SK-N-SH treated with all-trans-retinoic acid at 6 μM for 48 hours (cell line): Measurements from ENCODE around the gene TRABD2A.

ENCODE experiments used
- BACH2 ChIP-seq: fragments of 250-450 bp; sonication (Bioruptor Pico); IDR thresholded peaks from 2 replicates; pipeline ENCODE4 v1.9.0; 2021; ENCODE audit warnings: mild to moderate bottlenecking, borderline replicate concordance
- CREB5 ChIP-seq: fragments of 250-450 bp; sonication (Bioruptor Pico); IDR thresholded peaks from 2 replicates; pipeline ENCODE4 v1.5.1; 2020; ENCODE audit warnings: low read depth, mild to moderate bottlenecking, moderate library complexity
- ESRRG ChIP-seq: fragments of 250-450 bp; sonication (Bioruptor Pico); IDR thresholded peaks from 2 replicates; pipeline ENCODE4 v1.6.1; 2021; ENCODE audit warnings: mild to moderate bottlenecking
- ISL1 ChIP-seq: fragments of 250-450 bp; sonication (Bioruptor Pico); IDR thresholded peaks from 2 replicates; pipeline ENCODE4 v2.1.2; 2022; ENCODE audit warnings: mild to moderate bottlenecking, moderate library complexity
- OSR1 ChIP-seq: fragments of 250-450 bp; sonication (Bioruptor Pico); IDR thresholded peaks from 2 replicates; pipeline ENCODE4 v1.8.0; 2022; ENCODE audit warnings: moderate library complexity, mild to moderate bottlenecking, inconsistent platforms
- PATZ1 ChIP-seq: fragments of 250-450 bp; sonication (Bioruptor Pico); IDR thresholded peaks from 2 replicates; pipeline ENCODE4 v1.8.0; 2020; ENCODE audit warnings: mild to moderate bottlenecking, moderate library complexity, borderline replicate concordance
- POU6F1 ChIP-seq: fragments of 250-450 bp; sonication (Bioruptor Pico); IDR thresholded peaks from 2 replicates; pipeline ENCODE4 v1.8.0; 2021; ENCODE audit warnings: low read depth, mild to moderate bottlenecking, moderate library complexity, borderline replicate concordance
- PPARA ChIP-seq: fragments of 250-450 bp; sonication (Bioruptor Pico); IDR thresholded peaks from 2 replicates; pipeline ENCODE4 v1.5.0; 2020; ENCODE audit warnings: mild to moderate bottlenecking, borderline replicate concordance
- RARB ChIP-seq: fragments of 250-450 bp; sonication (Bioruptor Pico); IDR thresholded peaks from 2 replicates; pipeline ENCODE4 v1.8.0; 2021; ENCODE audit warnings: mild to moderate bottlenecking, moderate library complexity
- TCF4 ChIP-seq: fragments of 250-450 bp; sonication (Bioruptor Pico); IDR thresholded peaks from 2 replicates; pipeline ENCODE4 v1.8.0; 2021; ENCODE audit warnings: mild to moderate bottlenecking, moderate library complexity, borderline replicate concordance
- ZFP3 ChIP-seq: fragments of 250-450 bp; sonication (Bioruptor Pico); IDR thresholded peaks from 2 replicates; pipeline ENCODE4 v1.5.0; 2020; ENCODE audit warnings: mild to moderate bottlenecking, moderate library complexity
- ZFP30 ChIP-seq: fragments of 450-650 bp; formaldehyde crosslinking; IDR thresholded peaks from 2 replicates; pipeline ENCODE4 v1.5.0; 2022; ENCODE audit warnings: mild to moderate bottlenecking, moderate library complexity
- ZNF70 ChIP-seq: fragments of 450-650 bp; formaldehyde crosslinking; IDR thresholded peaks from 2 replicates; pipeline ENCODE4 v1.5.0; 2020; ENCODE audit warnings: mild to moderate bottlenecking, moderate library complexity
- ZNF8 ChIP-seq: fragments of 450-650 bp; formaldehyde crosslinking; IDR thresholded peaks from 2 replicates; pipeline ENCODE4 v1.5.0; 2020; ENCODE audit warnings: mild to moderate bottlenecking, moderate library complexity

GRCh38 chr2:84873350-84873749 is 7.5 kb downstream of the TRABD2A start:
- no peak for TF ChIP-seq ZFP3 (CRISPR knock-in tag)
- TF ChIP-seq ZFP30 (CRISPR knock-in tag), result no peak
- no peak for TF ChIP-seq PATZ1 (CRISPR knock-in tag)
- no peak for TF ChIP-seq BACH2 (CRISPR knock-in tag)
- TF ChIP-seq CREB5, result no peak
- TF ChIP-seq OSR1 (CRISPR knock-in tag), result no peak
- no peak for TF ChIP-seq ZNF8 (CRISPR knock-in tag)
- TF ChIP-seq TCF4 (CRISPR knock-in tag), result no peak
- no peak for TF ChIP-seq ESRRG (CRISPR knock-in tag)
- TF ChIP-seq RARB (CRISPR knock-in tag), result no peak
- TF ChIP-seq ZNF70 (CRISPR knock-in tag), result no peak
- TF ChIP-seq POU6F1 (CRISPR knock-in tag), result no peak
- no peak for TF ChIP-seq ISL1
- TF ChIP-seq PPARA (CRISPR knock-in tag), result no peak
